Nephron progenitor cell (in vitro differentiated cells): ENCODE measurements around the gene FBXL15.
A peak's percentile ranks its signal among the peaks of the same experiment; 100 is the strongest.

Experiments
- DNase-seq: peaks from one replicate; pipeline ENCODE4 v3.0.0; 2021
- H3K27ac Mint-ChIP-seq: 2 replicates; pipeline ENCODE4 v1.8.0; 2021; ENCODE audit warnings: mild to moderate bottlenecking, moderate library complexity, mixed read lengths
- H3K27me3 Mint-ChIP-seq: 2 replicates; pipeline ENCODE4 v1.8.0; 2021; ENCODE audit warnings: mild to moderate bottlenecking, low read depth, mixed read lengths; ENCODE audit not compliant: poor library complexity
- H3K36me3 Mint-ChIP-seq: 2 replicates; pipeline ENCODE4 v1.8.0; 2021; ENCODE audit warnings: low read depth, mixed read lengths
- H3K4me1 Mint-ChIP-seq: 2 replicates; pipeline ENCODE4 v1.8.0; 2021; ENCODE audit warnings: mixed read lengths
- H3K4me3 Mint-ChIP-seq: 2 replicates; pipeline ENCODE4 v1.8.0; 2021; ENCODE audit warnings: mild to moderate bottlenecking, moderate library complexity, mixed read lengths
- H3K9me3 Mint-ChIP-seq: 2 replicates; pipeline ENCODE4 v1.8.0; 2021; ENCODE audit warnings: mild to moderate bottlenecking, moderate library complexity, mixed read lengths
- CTCF ChIP-seq: fragments of 200-600 bp; sonication (generic); IDR thresholded peaks from 2 replicates; pipeline ENCODE4 v1.5.0; 2021; ENCODE audit warnings: antibody characterized with exemption

FBXL15 gene

GRCh38 chr10:102421507-102421756, 796 bp downstream of the FBXL15 start:
- Mint-ChIP-seq H3K9me3 (no peaks in the 10 kb centered on the region), H3K36me3 (no peaks in the 10 kb centered on the region), H3K27me3 (peaks cover 40% of the 10 kb centered on the region), H3K4me3 (peak overlapping the region; percentile 98), H3K4me1 (peaks cover 28% of the 10 kb centered on the region), H3K27ac (no peak overlapping the region)
- no peak for DNase-seq
- TF ChIP-seq CTCF = no peak

- DNase-seq = peak; percentile 51
- H3K4me1 Mint-ChIP-seq = peaks cover 28% of the 10 kb centered on the region
- H3K36me3 Mint-ChIP-seq = no peaks in the 10 kb centered on the region
- H3K9me3 Mint-ChIP-seq = no peaks in the 10 kb centered on the region
- no peak overlapping the region for H3K27ac Mint-ChIP-seq
- peaks cover 38% of the 10 kb centered on the region for H3K27me3 Mint-ChIP-seq
- no peak for TF ChIP-seq CTCF
- H3K4me3 Mint-ChIP-seq = peak overlapping the region; percentile 98
Measured at GRCh38 chr10:102421757-102422512, 1.3 kb downstream of the FBXL15 start.

- H3K27ac Mint-ChIP-seq = no peak overlapping the region
- peak overlapping the region; percentile 98 for H3K4me3 Mint-ChIP-seq
- H3K36me3 Mint-ChIP-seq = no peaks in the 10 kb centered on the region
- H3K27me3 Mint-ChIP-seq = peaks cover 31% of the 10 kb centered on the region
- TF ChIP-seq CTCF = peak; percentile 76
- H3K4me1 Mint-ChIP-seq = peaks cover 28% of the 10 kb centered on the region
- no peaks in the 10 kb centered on the region for H3K9me3 Mint-ChIP-seq
- DNase-seq = peak; percentile 76
Measured at GRCh38 chr10:102422545-102423129, 2.0 kb downstream of the FBXL15 start.

- Mint-ChIP-seq H3K4me1 (peaks cover 28% of the 10 kb centered on the region), H3K4me3 (no peak overlapping the region), H3K27ac (no peak overlapping the region), H3K36me3 (no peaks in the 10 kb centered on the region), H3K27me3 (peaks cover 23% of the 10 kb centered on the region), H3K9me3 (no peaks in the 10 kb centered on the region)
- TF ChIP-seq CTCF = no peak
- no peak for DNase-seq
Measured at GRCh38 chr10:102423372-102423968, 2.8 kb downstream of the FBXL15 start.

- Mint-ChIP-seq H3K27ac (no peak overlapping the region), H3K27me3 (peaks cover 16% of the 10 kb centered on the region), H3K36me3 (no peaks in the 10 kb centered on the region), H3K9me3 (no peaks in the 10 kb centered on the region), H3K4me1 (peaks cover 25% of the 10 kb centered on the region), H3K4me3 (no peak overlapping the region)
- no peak for DNase-seq
- TF ChIP-seq CTCF = no peak
Measured at GRCh38 chr10:102424145-102424544, 3.5 kb downstream of the FBXL15 start.
